Natural killer cell (primary cell): Measurements from ENCODE around the gene VAMP2. TPM values are rescaled to one million over a fixed set of nuclear protein-coding genes. Genes with fewer than 3 reads are reported as not detected.

Source experiments
- ATAC-seq, 3 donors: fragments of 150-1000 bp in 2 of 3; fragments of 200-7000 bp in 1 of 3; cut with Tn5 transposase; 1 replicate in 1 of 3; 2 replicates in 2 of 3; pipeline ENCODE4 v1.10.0; 2021; ENCODE audit warnings: mild to moderate bottlenecking in 2 of 3, moderate library complexity in 2 of 3
- DNase-seq, 2 donors: peaks; one replicate each; pipeline versions ENCODE4 v3.0.0 to v3.0.0-alpha.2; 2013 to 2021; ENCODE audit warnings: mixed read lengths in 1 of 2
- H3K27ac ChIP-seq: one replicate; pipeline ENCODE4 v1.5.1; 2013; ENCODE audit warnings: mild to moderate bottlenecking, low read length
- H3K27me3 ChIP-seq: one replicate; pipeline ENCODE4 v1.6.1; 2013; ENCODE audit warnings: low read length; ENCODE audit not compliant: control insufficient read depth, insufficient read depth
- H3K36me3 ChIP-seq: one replicate; pipeline ENCODE4 v1.6.1; 2013; ENCODE audit warnings: low read length; ENCODE audit not compliant: control insufficient read depth, insufficient read depth
- H3K4me1 ChIP-seq: one replicate; pipeline ENCODE4 v1.6.1; 2013; ENCODE audit warnings: low read length; ENCODE audit not compliant: control insufficient read depth, insufficient read depth
- H3K4me3 ChIP-seq: one replicate; pipeline ENCODE4 v1.5.1; 2013; ENCODE audit warnings: low read length
- H3K9me3 ChIP-seq: one replicate; pipeline ENCODE4 v1.6.1; 2013; ENCODE audit warnings: low read length; ENCODE audit not compliant: control insufficient read depth, insufficient read depth
- H3K27ac Mint-ChIP-seq, 2 donors: one replicate each; pipeline ENCODE4 v1.8.0; 2022; ENCODE audit warnings: mild to moderate bottlenecking in 2 of 2, mixed read lengths in 2 of 2, moderate library complexity in 1 of 2
- H3K27me3 Mint-ChIP-seq, 2 donors: one replicate each; pipeline ENCODE4 v1.8.0; 2022; ENCODE audit warnings: low read depth in 2 of 2, mixed read lengths in 2 of 2
- H3K36me3 Mint-ChIP-seq: one replicate; pipeline ENCODE4 v1.8.0; 2022; ENCODE audit warnings: mixed read lengths
- H3K4me1 Mint-ChIP-seq, 2 donors: one replicate each; pipeline ENCODE4 v1.8.0; 2022; ENCODE audit warnings: mixed read lengths in 2 of 2
- H3K4me3 Mint-ChIP-seq: one replicate; pipeline ENCODE4 v1.8.0; 2022; ENCODE audit warnings: mild to moderate bottlenecking, moderate library complexity, mixed read lengths
- H3K9me3 Mint-ChIP-seq, 2 donors: one replicate each; pipeline ENCODE4 v1.8.0; 2022; ENCODE audit warnings: mixed read lengths in 2 of 2
- WGBS: methylation state at CpG from one replicate; pipeline ENCODE4 v1.1.7; 2013; ENCODE audit warnings: missing lambda C conversion rate; ENCODE audit not compliant: insufficient coverage; 5-methylcytosine and 5-hydroxymethylcytosine counted together
- intact Hi-C: fragments of 100-400 bp; cut with micrococcal nuclease; formaldehyde crosslinking; loops from one replicate; pipeline ENCODE4 v1.14.2; 2022
- total RNA-seq, 4 donors: library from RNA; stranded (reverse); fragments of 120-200 nt in 1 of 4; gene quantifications; one replicate each; pipeline versions ENCODE4 v1.2.3 to v1.2.4, GENCODE V29; 2013 to 2022
- TF ChIP-seq, protein P1 (sequence below): fragments of 200-600 bp; IDR thresholded peaks from one replicate; pipeline ENCODE4 v1.8.0; 2022; ENCODE audit warnings: antibody characterized with exemption

VAMP2 gene
- total RNA-seq, 3 donors from 2014 or later (not counting 1 experiment from before 2014, with no cell fraction given) = 191 to 315 (median 234) TPM

GRCh38 chr17:8164815-8165131 lies 2.0 kb upstream of the VAMP2 start:
- intact Hi-C loops = no loop called here
- Histone ChIP-seq H3K27ac (peak overlapping the region; percentile 94), H3K27me3 (no peaks in the 10 kb centered on the region), H3K4me1 (peaks cover 52% of the 10 kb centered on the region), H3K36me3 (peaks cover 18% of the 10 kb centered on the region), H3K9me3 (no peaks in the 10 kb centered on the region), H3K4me3 (peak overlapping the region; percentile 8)
- no peaks in the 10 kb centered on the region for H3K9me3 Mint-ChIP-seq
- WGBS = 84% methylated on average over 6 of the region's 6 CpGs
- ATAC-seq = no peak
- TF ChIP-seq, protein P1, sequence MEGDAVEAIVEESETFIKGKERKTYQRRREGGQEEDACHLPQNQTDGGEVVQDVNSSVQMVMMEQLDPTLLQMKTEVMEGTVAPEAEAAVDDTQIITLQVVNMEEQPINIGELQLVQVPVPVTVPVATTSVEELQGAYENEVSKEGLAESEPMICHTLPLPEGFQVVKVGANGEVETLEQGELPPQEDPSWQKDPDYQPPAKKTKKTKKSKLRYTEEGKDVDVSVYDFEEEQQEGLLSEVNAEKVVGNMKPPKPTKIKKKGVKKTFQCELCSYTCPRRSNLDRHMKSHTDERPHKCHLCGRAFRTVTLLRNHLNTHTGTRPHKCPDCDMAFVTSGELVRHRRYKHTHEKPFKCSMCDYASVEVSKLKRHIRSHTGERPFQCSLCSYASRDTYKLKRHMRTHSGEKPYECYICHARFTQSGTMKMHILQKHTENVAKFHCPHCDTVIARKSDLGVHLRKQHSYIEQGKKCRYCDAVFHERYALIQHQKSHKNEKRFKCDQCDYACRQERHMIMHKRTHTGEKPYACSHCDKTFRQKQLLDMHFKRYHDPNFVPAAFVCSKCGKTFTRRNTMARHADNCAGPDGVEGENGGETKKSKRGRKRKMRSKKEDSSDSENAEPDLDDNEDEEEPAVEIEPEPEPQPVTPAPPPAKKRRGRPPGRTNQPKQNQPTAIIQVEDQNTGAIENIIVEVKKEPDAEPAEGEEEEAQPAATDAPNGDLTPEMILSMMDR = no peak
- peak in 1 of 2 donors; percentile 51 for DNase-seq
- H3K27me3 Mint-ChIP-seq = no peaks in the 10 kb centered on the region
- no peaks in the 10 kb centered on the region for H3K36me3 Mint-ChIP-seq
- H3K27ac Mint-ChIP-seq = no peak overlapping the region
- peaks cover 36 to 49% of the 10 kb centered on the region in 2 donors for H3K4me1 Mint-ChIP-seq
- peak overlapping the region; percentile 91 for H3K4me3 Mint-ChIP-seq

DNA sequence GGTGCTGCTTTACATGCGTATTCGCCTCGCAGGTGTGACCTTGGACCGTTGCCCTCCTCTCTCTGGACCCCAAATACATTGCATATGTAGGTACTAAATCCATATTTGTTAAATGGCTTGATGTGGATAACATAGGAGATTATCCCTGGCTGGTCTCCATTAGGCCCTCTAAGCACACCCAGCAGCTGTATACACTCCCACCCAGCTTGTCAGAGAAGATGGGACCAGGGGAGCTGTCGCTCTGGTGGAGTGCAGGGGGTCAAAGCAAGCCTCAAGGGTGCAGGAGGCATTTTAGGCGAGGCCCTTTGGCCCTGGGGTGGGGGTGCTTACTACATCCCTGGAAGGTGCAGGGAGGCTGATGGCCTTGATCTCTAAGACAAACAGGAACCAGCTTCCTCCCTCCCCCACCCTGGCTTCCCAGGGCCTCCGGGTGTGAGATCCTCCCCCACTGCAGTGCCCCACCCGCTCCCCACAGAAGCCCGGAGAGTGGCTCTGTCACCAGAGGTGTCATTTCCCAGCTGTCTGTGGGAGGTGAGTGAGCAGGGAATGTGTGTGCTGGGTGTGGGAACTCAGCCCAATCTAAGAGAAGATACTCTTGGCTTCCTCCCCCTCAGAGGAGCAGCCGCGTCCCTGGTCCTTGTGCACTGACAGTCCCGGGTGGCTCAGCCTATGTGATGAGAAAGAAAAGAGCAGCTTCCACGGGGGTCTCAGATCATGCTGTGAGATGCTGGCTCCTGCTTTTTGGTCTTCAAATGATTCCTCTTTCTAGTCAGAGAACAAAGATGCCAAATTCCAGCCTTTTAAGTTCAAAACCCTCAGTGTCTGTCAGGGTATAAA lies 1.4 kb upstream of the VAMP2 start:
- H3K4me3 ChIP-seq = peak overlapping the region; percentile 8
- DNase-seq (peak; percentile 71 to 87), ATAC-seq (peak; percentile 58 to 74 (median 62))
- Mint-ChIP-seq H3K27ac (no peak overlapping the region), H3K36me3 (no peaks in the 10 kb centered on the region), H3K4me3 (peak overlapping the region; percentile 91), H3K9me3 (no peaks in the 10 kb centered on the region), H3K27me3 (no peaks in the 10 kb centered on the region), H3K4me1 (peaks cover 37 to 55% of the 10 kb centered on the region in 2 donors)
- WGBS = 16% methylated on average over 10 of the region's 13 CpGs
- H3K27me3 ChIP-seq = no peaks in the 10 kb centered on the region
- peaks cover 57% of the 10 kb centered on the region for H3K4me1 ChIP-seq
- peaks cover 24% of the 10 kb centered on the region for H3K36me3 ChIP-seq
- peak overlapping the region; percentile 94 for H3K27ac ChIP-seq
- TF ChIP-seq, protein P1 = no peak
- intact Hi-C loops = no loop called here
- no peaks in the 10 kb centered on the region for H3K9me3 ChIP-seq

DNA sequence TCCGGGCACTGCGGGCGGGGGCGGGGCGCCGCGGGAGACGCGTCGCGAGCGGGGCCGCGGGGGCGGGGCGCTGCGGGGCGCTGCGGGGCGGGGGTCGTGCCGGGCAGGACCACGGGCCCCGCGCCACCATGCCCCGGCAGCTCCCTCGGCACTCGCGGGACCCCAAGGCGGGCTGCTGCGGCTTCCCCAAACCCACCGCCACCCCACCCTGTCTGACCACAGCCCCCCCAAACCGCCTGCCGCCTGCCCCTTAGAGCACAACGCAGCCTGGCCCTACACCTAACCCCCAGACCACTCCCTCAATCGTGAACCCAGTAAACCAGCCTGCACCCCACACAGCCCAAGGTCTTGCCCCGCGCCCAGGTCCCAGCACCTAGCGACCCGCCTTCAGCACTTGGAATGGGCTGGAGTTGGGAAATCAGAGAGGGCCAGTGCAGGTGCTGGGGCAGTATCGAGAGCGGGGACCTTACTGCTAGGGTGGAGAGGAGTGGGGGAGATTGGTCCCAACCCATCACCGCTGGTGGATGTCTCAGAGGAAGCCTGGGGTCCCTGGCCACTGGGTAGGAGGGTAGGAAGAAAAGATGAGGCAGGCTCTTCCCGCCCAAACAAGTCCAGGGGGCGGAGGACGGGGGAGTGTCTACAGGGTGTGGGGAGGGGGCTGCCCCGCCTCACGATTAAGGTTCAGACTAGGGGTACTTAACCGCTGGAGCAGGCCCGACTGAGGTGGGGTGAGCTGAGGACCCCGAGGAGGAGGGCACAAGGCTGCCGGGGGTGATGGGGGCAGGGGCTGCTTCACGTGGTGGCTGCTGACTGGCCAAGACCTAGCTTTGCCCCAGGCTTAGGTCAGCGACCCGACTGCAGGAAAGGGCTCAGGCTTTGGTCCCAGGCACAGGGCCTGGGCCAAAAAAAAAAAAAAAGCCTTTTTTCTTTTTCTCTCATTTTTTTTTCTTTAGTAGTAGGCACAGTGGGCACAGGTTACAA lies 539 bp upstream of the VAMP2 start:
- H3K9me3 ChIP-seq = no peaks in the 10 kb centered on the region
- peak overlapping the region; percentile 94 for H3K27ac ChIP-seq
- intact Hi-C loops = no loop called here
- peaks cover 45 to 63% of the 10 kb centered on the region in 2 donors for H3K4me1 Mint-ChIP-seq
- ATAC-seq = peak; percentile 10 to 21 (median 12)
- TF ChIP-seq, protein P1 = no peak
- H3K4me3 Mint-ChIP-seq = peak overlapping the region; percentile 91
- peaks cover 64% of the 10 kb centered on the region for H3K4me1 ChIP-seq
- H3K27me3 ChIP-seq = no peaks in the 10 kb centered on the region
- H3K27me3 Mint-ChIP-seq = no peaks in the 10 kb centered on the region
- no peak overlapping the region for H3K27ac Mint-ChIP-seq
- peaks cover 27% of the 10 kb centered on the region for H3K36me3 ChIP-seq
- H3K36me3 Mint-ChIP-seq = no peaks in the 10 kb centered on the region
- peak overlapping the region; percentile 53 for H3K4me3 ChIP-seq
- H3K9me3 Mint-ChIP-seq = no peaks in the 10 kb centered on the region
- 15% methylated on average over 52 of the region's 55 CpGs for WGBS
- peak in 1 of 2 donors; percentile 47 for DNase-seq
